ENCODE measurements around the gene S100Z.
"Not testable (repeated sequence)": the region's sequence is repeated elsewhere in the genome, so short reads cannot be mapped to it uniquely, and the experiment has no call there.

The S100Z gene

DNA sequence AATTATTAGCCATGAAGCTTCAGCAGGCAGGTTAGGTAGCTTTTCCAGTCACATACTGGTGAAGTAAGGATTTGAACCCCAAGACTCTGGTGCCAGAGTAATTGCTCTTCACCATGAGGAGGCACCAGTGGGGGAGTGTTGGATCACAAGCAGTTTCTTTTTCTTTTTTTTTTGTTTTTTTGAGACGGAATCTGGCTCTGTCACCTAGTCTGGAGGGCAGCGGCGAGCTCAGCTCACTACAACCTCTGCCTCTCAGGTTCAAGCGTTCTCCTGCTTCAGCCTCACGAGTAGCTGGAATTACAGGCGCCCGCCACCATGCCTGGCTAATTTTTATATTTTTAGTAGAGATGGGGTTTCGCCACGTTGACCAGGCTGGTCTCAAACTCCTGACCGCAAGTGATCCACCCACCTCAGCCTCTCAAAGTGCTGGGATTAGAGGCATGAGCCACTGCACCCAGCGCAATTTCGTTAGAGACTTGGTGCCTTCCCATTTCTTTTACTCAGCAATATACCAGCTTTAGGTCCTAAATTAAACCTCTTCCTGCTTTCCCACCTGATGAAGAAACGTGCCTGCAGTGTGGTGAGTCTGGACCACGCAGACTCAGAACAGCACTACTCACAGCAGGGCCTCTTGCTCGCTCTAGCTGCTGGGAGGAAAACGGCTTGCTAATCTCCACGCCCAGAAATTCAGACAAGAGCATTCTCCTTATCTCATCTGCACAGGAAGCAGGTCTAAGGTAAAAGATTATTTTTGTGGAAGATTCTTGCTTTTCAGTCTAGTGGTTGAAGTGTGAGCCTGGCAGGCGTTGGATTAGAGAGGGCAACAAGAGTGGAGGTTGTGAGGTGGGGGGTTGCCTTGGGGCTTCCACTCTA lies at the start of gene S100Z:
TSS of gene S100Z (plus strand) at position 596 of the 873 bp plus-strand sequence. CDS start 25,346 bp downstream, outside the sequence.
- H3K4me1 ChIP-seq (ENCODE audit: insufficient read depth, low read length) = no peaks in the 10 kb centered on the region
- H3K9ac ChIP-seq (ENCODE audit: low read depth, low read length) = no peak within 1 kb of the TSS
- H3K36me3 ChIP-seq (ENCODE audit: insufficient read depth, low read length) = no peaks in the 10 kb centered on the region
- H3K9me3 ChIP-seq (ENCODE audit: control insufficient read depth, insufficient read depth, low read length) = no peaks in the 10 kb centered on the region; the same call in 1 of the 2 replicates

GRCh38 chr5:76800579-76800978 lies 49.2 kb upstream of the S100Z start:
- H3K9ac ChIP-seq (ENCODE audit: low read depth, low read length) = no peak overlapping the region
- H3K4me1 ChIP-seq (ENCODE audit: insufficient read depth, low read length) = peaks cover 2% of the 10 kb centered on the region; the same call in 1 of the 2 replicates
- no peaks in the 10 kb centered on the region for H3K36me3 ChIP-seq (ENCODE audit: insufficient read depth, low read length)
- no peaks in the 10 kb centered on the region for H3K9me3 ChIP-seq (ENCODE audit: control insufficient read depth, insufficient read depth, low read length)

- Histone ChIP-seq H3K9ac (ENCODE audit: low read depth, low read length) (no peak overlapping the region), H3K36me3 (ENCODE audit: insufficient read depth, low read length) (no peaks in the 10 kb centered on the region), H3K4me1 (ENCODE audit: insufficient read depth, low read length) (peaks cover 5% of the 10 kb centered on the region; the same call in 1 of the 2 replicates), H3K9me3 (ENCODE audit: control insufficient read depth, insufficient read depth, low read length) (no peaks in the 10 kb centered on the region)
These were observed 48.5 kb upstream of the S100Z start for GRCh38 chr5:76801159-76801802.

GRCh38 chr5:76801803-76802195 lies 48.0 kb upstream of the S100Z start:
- Histone ChIP-seq H3K9ac (ENCODE audit: low read depth, low read length) (no peak overlapping the region), H3K4me1 (ENCODE audit: insufficient read depth, low read length) (peaks cover 5% of the 10 kb centered on the region; the same call in 1 of the 2 replicates), H3K36me3 (ENCODE audit: insufficient read depth, low read length) (no peaks in the 10 kb centered on the region), H3K9me3 (ENCODE audit: control insufficient read depth, insufficient read depth, low read length) (no peaks in the 10 kb centered on the region)

DNA sequence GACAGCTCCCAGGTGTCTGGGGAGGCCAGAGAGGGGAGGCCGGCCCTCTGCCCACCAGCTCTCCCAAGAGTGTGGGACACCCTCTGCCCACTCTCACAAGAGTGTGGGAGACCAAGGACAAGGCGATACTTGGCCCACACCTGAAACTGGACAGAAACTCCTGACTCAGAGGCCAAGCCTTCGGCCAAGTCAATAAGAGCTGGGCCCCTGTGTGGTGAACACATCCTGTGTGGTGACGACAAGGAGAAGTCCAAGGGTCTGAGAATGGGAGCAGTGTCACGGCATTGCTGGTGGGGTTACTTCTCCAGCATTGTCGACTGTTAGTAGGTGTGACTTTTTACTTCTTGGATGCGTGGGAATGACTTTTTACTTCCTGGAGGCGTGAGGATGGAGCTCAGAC lies 45.5 kb upstream of the S100Z start:
- Histone ChIP-seq H3K4me1 (ENCODE audit: insufficient read depth, low read length) (peaks cover 12% of the 10 kb centered on the region; the same call in 1 of the 2 replicates), H3K36me3 (ENCODE audit: insufficient read depth, low read length) (no peaks in the 10 kb centered on the region), H3K9me3 (ENCODE audit: control insufficient read depth, insufficient read depth, low read length) (no peaks in the 10 kb centered on the region), H3K9ac (ENCODE audit: low read depth, low read length) (no peak overlapping the region)

DNA sequence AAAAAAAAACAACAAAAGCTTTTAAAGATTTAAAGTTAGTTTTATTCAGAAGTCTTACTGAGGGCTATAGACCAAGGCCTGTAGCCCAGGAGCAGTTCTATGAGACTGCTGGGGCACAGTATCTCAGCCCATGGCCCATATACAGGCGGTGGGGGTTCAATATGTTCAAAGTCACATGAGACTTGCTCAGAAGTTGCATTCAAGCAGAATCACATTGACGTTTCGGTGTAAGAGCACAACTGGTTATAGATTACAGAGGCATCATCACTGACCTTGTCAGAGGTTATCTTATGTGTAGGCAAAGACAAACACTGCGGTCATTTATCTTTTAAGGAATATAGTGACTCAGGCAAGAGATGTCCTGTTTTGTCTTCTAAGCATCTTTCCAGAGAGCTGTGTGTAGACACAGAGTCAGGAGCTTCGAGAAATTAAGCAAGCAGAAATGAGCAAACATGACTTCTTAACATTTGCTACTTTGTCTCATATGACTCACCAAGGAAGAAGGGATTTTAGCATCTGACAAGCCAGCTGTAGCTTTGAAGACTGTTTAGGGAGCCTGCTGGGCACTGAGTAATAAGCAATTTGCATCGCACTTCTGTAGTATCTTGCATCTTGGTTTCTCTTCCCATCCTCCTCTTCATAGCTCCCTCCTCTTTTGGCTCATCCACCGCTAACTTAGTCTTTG lies 43.9 kb upstream of the S100Z start:
- H3K9ac ChIP-seq (ENCODE audit: low read depth, low read length) = peak overlapping the region; percentile 48
- H3K4me1 ChIP-seq (ENCODE audit: insufficient read depth, low read length) = peaks cover 14% of the 10 kb centered on the region; the same call in 1 of the 2 replicates
- H3K9me3 ChIP-seq (ENCODE audit: control insufficient read depth, insufficient read depth, low read length) = no peaks in the 10 kb centered on the region
- H3K36me3 ChIP-seq (ENCODE audit: insufficient read depth, low read length) = no peaks in the 10 kb centered on the region

DNA sequence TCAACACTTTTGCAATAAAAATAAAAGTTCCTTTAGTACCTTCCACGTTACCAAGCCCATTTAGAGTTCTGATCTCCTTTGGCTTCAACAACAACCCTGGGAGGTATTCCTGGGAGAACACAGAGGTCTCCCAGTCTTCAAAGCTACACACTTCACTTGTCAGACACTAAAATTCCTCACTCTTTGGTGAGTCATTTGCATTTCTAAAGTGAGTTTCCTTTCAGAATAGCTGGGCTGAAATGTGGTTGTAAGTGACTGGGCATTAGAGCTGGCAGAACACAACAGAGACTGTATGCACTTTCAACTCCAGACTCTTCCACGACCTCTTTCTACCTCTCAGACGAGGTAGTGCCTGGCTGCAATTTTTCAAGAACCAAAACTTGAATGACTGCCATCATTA lies 42.5 kb upstream of the S100Z start:
- no peaks in the 10 kb centered on the region for H3K36me3 ChIP-seq (ENCODE audit: insufficient read depth, low read length)
- H3K9me3 ChIP-seq (ENCODE audit: control insufficient read depth, insufficient read depth, low read length) = no peaks in the 10 kb centered on the region
- H3K9ac ChIP-seq (ENCODE audit: low read depth, low read length) = peak overlapping the region; percentile 31
- peaks cover 14% of the 10 kb centered on the region; the same call in 1 of the 2 replicates for H3K4me1 ChIP-seq (ENCODE audit: insufficient read depth, low read length)

GRCh38 chr5:76808141-76808691 lies 41.6 kb upstream of the S100Z start:
- peak overlapping the region; percentile 6; the same call in 1 of the 2 replicates for H3K9ac ChIP-seq (ENCODE audit: low read depth, low read length)
- no peaks in the 10 kb centered on the region for H3K9me3 ChIP-seq (ENCODE audit: control insufficient read depth, insufficient read depth, low read length)
- no peaks in the 10 kb centered on the region for H3K36me3 ChIP-seq (ENCODE audit: insufficient read depth, low read length)
- H3K4me1 ChIP-seq (ENCODE audit: insufficient read depth, low read length) = peaks cover 14% of the 10 kb centered on the region; the same call in 1 of the 2 replicates

DNA sequence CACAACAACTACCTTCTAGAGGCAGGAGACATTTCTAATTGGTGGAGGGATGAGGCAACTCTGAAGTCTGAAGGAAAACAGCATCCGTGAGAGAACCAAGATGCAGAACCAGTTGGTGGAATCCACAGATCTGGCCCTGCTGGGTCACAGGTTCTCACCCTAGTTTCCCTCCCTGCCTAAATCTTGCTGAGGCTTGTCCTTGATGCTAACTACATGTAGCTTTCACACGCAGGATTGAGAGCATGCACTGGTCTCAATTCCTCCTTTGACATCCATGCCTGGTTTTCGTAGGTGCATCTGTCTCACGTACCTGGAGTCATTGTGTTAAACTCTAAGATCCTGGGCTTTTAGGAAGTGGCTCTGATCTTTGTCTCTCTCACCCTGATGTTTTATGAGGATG lies 40.7 kb upstream of the S100Z start:
- Histone ChIP-seq H3K9ac (ENCODE audit: low read depth, low read length) (no peak overlapping the region), H3K36me3 (ENCODE audit: insufficient read depth, low read length) (no peaks in the 10 kb centered on the region), H3K9me3 (ENCODE audit: control insufficient read depth, insufficient read depth, low read length) (no peaks in the 10 kb centered on the region), H3K4me1 (ENCODE audit: insufficient read depth, low read length) (peaks cover 14% of the 10 kb centered on the region; the same call in 1 of the 2 replicates)

DNA sequence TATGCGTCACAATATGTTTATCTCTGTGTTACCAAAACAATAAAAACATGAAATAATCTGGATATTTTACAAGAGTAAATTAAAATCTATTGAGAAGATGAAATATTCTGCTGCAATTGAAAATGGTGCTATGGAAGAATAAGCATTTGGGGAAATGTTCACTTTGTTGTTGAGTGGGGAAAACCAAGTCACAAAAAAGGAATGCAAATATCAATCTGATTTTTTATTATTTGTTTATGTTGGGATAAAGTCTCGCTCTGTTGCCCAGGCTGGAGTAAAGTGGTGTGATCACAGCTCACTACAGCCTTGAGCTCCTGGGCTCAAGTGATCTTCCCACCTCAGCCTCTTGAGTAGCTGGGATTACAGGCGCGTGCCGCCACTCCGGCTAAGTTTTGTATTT lies 39.6 kb upstream of the S100Z start:
- Histone ChIP-seq H3K4me1 (ENCODE audit: insufficient read depth, low read length) (peaks cover 14% of the 10 kb centered on the region; the same call in 1 of the 2 replicates), H3K9me3 (ENCODE audit: control insufficient read depth, insufficient read depth, low read length) (no peaks in the 10 kb centered on the region), H3K36me3 (ENCODE audit: insufficient read depth, low read length) (no peaks in the 10 kb centered on the region), H3K9ac (ENCODE audit: low read depth, low read length) (no peak overlapping the region)

DNA sequence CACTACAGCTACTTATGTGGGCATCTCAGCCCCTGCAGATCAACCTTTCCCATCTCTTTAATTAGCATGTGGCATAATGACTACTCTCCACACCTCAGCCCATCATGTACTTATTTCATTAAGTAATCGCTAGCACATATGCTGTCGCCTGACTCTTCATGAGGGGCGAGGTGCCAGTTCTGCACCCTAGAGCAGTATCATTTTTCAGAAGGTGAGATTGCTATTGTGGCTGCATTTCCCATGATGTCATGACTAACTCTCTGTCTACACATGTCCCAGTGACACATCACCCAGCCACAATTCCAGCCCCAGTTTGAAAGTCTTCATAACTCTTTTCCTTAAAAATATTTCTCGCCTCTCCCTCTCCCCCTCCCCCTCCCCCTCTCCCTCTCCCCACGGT lies 38.6 kb upstream of the S100Z start:
- peaks cover 9% of the 10 kb centered on the region; the same call in 1 of the 2 replicates for H3K4me1 ChIP-seq (ENCODE audit: insufficient read depth, low read length)
- H3K9ac ChIP-seq (ENCODE audit: low read depth, low read length) = no peak overlapping the region
- H3K36me3 ChIP-seq (ENCODE audit: insufficient read depth, low read length) = no peaks in the 10 kb centered on the region
- H3K9me3 ChIP-seq (ENCODE audit: control insufficient read depth, insufficient read depth, low read length) = no peaks in the 10 kb centered on the region

GRCh38 chr5:76812209-76812608 lies 37.6 kb upstream of the S100Z start:
- H3K9me3 ChIP-seq (ENCODE audit: control insufficient read depth, insufficient read depth, low read length); H3K4me1 ChIP-seq (ENCODE audit: insufficient read depth, low read length); H3K9ac ChIP-seq (ENCODE audit: low read depth, low read length); H3K36me3 ChIP-seq (ENCODE audit: insufficient read depth, low read length): not testable (repeated sequence)

DNA sequence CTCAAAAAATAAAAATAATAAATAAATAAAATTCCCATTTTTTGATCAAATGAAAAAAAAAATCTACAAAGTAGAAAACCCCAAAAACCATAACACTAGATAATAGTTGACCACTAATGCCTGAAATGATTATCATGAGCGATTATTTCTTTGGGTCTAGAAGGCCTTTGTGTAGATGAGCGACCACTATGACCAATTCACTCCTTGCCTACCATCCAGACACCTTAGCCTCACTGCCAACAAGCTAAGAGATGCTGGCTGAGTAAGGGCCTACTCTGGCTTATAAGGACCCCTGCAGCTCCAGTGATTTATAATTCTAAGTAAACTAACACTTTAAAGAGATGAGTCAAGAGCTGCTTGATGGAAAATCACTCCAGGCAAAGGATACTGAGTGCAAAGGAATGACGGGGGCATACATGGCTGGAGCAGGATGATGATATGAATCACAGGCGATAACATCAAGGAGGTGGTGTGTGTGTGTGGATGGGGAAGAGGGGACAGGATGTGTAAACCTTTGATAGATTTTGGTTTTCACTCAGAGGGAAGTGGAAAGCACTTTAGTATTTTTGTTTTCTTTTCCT lies 35.7 kb upstream of the S100Z start:
- Histone ChIP-seq H3K36me3 (ENCODE audit: insufficient read depth, low read length) (no peaks in the 10 kb centered on the region), H3K9me3 (ENCODE audit: control insufficient read depth, insufficient read depth, low read length) (no peaks in the 10 kb centered on the region), H3K9ac (ENCODE audit: low read depth, low read length) (no peak overlapping the region), H3K4me1 (ENCODE audit: insufficient read depth, low read length) (peaks cover 4% of the 10 kb centered on the region; the same call in 1 of the 2 replicates)

Measured in ES-I3 (cell line).